ENCODE measurements around the gene KRT26. TPM values are rescaled to one million over a fixed set of nuclear protein-coding genes. Genes with fewer than 3 reads are reported as not detected.

Gene KRT26
- total RNA-seq = not detected

GRCh38 chr17:40772101-40772500 is at the start of gene KRT26:
Gene KRT26 (minus strand): TSS chr17:40772201. CDS start chr17:40772113, 88 bp downstream.
- DNase-seq (no peak), ATAC-seq (no peak)
- WGBS, 2 donors = 71 to 74% methylated on average over 3 of the region's 3 CpGs
- H3K27me3 ChIP-seq = no peaks in the 10 kb centered on the region
- intact Hi-C loops (cut with DNase I) = no loop called here
- H3K36me3 ChIP-seq (replicated peaks in 1 of 2; ENCODE audit: insufficient read depth in 1 of 2, low read depth in 2 of 2) = no peaks in the 10 kb centered on the region
- no peaks in the 10 kb centered on the region for H3K4me1 ChIP-seq
- TF ChIP-seq CTCF (IDR thresholded peaks at IDR 0.05) (no peak), POLR2A (IDR thresholded peaks at IDR 0.05) (no peak)
- no peak within 1 kb of the TSS for H3K27ac ChIP-seq
- H3K9me3 ChIP-seq = no peaks in the 10 kb centered on the region
- H3K4me3 ChIP-seq = no peak within 1 kb of the TSS

- no peaks in the 10 kb centered on the region for H3K27me3 ChIP-seq
- TF ChIP-seq POLR2A (IDR thresholded peaks at IDR 0.05) (no peak), CTCF (IDR thresholded peaks at IDR 0.05) (no peak)
- no peaks in the 10 kb centered on the region for H3K9me3 ChIP-seq
- ATAC-seq = no peak
- peaks cover 15% of the 10 kb centered on the region for H3K4me1 ChIP-seq
- no peak overlapping the region for H3K27ac ChIP-seq
- no peak overlapping the region for H3K4me3 ChIP-seq
- no peaks in the 10 kb centered on the region for H3K36me3 ChIP-seq (replicated peaks in 1 of 2; ENCODE audit: insufficient read depth in 1 of 2, low read depth in 2 of 2)
- intact Hi-C loops (cut with DNase I) = no loop called here
- no peak for DNase-seq
These were observed 49.5 kb upstream of the KRT26 start for GRCh38 chr17:40821536-40821935.

GRCh38 chr17:40820228-40820838 is 48.3 kb upstream of the KRT26 start:
- Histone ChIP-seq H3K27me3 (no peaks in the 10 kb centered on the region), H3K4me3 (no peak overlapping the region), H3K27ac (no peak overlapping the region), H3K4me1 (peaks cover 15% of the 10 kb centered on the region), H3K9me3 (no peaks in the 10 kb centered on the region), H3K36me3 (replicated peaks in 1 of 2; ENCODE audit: insufficient read depth in 1 of 2, low read depth in 2 of 2) (no peaks in the 10 kb centered on the region)
- ATAC-seq (no peak), DNase-seq (no peak)
- no peak for TF ChIP-seq POLR2A (IDR thresholded peaks at IDR 0.05)
- no peak for TF ChIP-seq CTCF (IDR thresholded peaks at IDR 0.05)
- 77 to 90% methylated on average over 9 of the region's 9 CpGs for WGBS, 2 donors
- intact Hi-C loops (cut with DNase I) = no loop called here

- ATAC-seq (no peak), DNase-seq (peak in 1 of 4 donors; percentile 6)
- Histone ChIP-seq H3K36me3 (replicated peaks in 1 of 2; ENCODE audit: insufficient read depth in 1 of 2, low read depth in 2 of 2) (no peaks in the 10 kb centered on the region), H3K27me3 (no peaks in the 10 kb centered on the region), H3K4me3 (peak overlapping the region; percentile 19 to 23), H3K27ac (peak overlapping the region in 3 of 4 donors; percentile 77 to 89 (median 88)), H3K9me3 (no peaks in the 10 kb centered on the region), H3K4me1 (peaks cover 15% of the 10 kb centered on the region)
- TF ChIP-seq POLR2A (IDR thresholded peaks at IDR 0.05) = no peak
- TF ChIP-seq CTCF (IDR thresholded peaks at IDR 0.05) = no peak
- 33 to 36% methylated on average over 9 of the region's 9 CpGs for WGBS, 2 donors
- intact Hi-C loops (cut with DNase I) = no loop called here
These were observed 47.6 kb upstream of the KRT26 start for GRCh38 chr17:40819528-40820125.

All from body of pancreas (tissue), 4 donors.